Limb (tissue), 2 donors: ENCODE results near the gene SNX5.

Experiments
- DNase-seq, 2 donors: peaks; one replicate each; pipeline ENCODE4 v3.0.0-alpha.2; 2016; ENCODE audit errors: extremely low spot score in 2 of 2

SNX5 gene

DNA sequence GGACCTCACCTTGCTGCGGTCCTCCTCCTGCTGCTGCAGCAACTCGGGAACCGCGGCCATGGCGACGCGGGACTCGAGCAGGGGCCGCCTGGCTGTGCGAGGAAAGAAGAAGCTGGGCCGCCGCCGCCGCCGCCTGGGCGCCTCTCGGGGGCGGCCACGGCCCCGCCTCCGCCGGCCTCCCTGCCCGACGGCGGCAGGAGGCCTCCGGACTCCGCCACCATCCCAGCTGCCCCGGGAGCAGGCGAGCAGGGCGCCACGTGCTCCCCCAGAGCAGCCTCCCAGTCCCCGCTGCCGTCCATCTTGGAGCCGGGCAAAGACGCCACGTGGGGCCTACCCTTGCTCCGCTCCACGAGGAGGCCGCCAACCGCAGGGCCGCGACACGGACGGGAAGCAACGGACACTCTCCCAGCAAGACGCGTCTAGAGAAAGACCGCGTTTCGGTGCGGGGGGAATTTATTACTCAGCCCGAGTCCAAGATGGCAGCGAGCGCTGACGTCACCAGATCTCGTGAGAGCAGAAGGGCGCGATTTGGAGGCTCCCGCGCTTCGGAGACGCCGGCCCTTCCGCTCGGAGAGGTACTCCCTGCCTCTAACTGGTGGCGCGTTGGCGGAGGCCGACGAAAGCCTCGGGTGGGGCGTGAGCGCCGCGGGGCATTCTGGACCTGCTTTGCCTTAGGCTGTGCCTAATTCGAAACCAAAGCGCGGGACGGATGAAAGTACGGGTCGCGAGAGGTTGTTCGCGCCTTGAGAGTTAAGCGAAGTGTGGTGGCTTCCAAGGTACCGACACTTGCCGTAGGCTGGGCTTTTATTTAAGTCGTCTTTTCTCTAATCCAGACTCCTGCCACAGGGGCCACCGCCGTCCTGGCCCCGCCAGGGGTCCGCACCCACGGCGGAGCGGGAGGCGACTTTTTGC, at the start of gene SNX5, which contains the start of gene MGME1:
Gene SNX5 (minus strand): TSS at position 429 of the 912 bp plus-strand sequence. CDS start 369 bp downstream, at position 60.
Gene MGME1 (plus strand): TSS at position 653 of the 912 bp plus-strand sequence. CDS start 842 bp downstream, outside the sequence.
- peak; percentile 99 to 100 for DNase-seq

GRCh38 chr20:18018100-18018499, 49.5 kb upstream of the SNX5 start:
- no peak for DNase-seq

DNA sequence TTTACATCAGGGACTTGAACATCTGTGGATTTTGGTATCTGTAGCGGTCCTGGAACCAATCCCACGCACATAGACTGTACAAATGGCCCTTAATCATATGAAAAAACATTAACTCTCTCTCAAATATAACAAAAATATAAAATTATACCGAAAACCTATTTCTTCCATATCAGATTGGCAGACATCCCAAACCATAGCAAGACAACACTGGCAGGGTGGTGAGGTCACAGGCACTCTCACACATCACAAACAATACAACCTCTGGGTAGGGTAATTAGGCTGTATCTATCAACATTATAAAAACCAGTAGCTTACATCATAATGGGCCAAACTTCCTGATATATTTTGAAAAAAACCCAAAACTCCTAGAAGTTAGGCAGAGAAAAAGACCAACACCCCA, 48.2 kb upstream of the SNX5 start:
- DNase-seq: no peak

DNA sequence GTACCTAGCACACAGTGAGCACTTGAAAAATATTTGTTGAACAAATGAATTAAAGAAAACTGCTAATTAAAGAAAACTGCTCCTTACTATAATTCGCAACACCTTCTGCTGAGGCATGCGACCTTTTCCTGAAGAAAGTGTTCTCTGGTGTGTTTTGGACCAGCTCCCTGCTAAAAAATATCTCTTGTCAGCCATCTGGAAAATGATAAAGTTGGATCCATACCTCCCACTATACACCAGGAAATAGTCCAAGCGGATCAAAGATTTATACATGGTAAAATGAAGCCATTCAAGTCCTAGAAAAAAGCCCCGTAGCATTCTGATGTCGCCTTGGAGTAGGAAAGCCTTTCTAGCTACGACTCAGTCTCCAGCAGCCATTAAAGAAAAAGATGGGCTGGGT, 45.8 kb upstream of the SNX5 start:
- no peak for DNase-seq

DNA sequence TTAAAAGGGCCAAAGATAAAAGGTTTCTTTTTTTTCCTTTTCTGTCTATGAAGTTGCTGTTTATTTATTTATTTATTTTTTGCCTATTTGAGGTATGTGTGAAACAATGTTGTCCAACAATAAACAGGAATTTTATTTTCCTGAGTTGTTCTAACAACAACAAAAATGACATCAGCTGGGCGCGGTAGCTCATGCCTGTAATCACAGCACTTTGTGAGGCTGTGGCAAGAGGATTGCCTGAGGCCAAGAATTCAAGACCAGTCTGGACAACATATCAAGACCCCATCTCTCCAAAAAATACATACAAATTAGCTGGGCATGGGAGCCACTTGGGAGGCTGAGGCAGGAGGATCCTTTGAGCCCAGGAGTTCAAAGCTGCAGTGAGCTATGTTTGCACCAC, 44.3 kb upstream of the SNX5 start:
- DNase-seq: no peak

GRCh38 chr20:18011951-18012645, 43.5 kb upstream of the SNX5 start:
- DNase-seq: no peak

DNA sequence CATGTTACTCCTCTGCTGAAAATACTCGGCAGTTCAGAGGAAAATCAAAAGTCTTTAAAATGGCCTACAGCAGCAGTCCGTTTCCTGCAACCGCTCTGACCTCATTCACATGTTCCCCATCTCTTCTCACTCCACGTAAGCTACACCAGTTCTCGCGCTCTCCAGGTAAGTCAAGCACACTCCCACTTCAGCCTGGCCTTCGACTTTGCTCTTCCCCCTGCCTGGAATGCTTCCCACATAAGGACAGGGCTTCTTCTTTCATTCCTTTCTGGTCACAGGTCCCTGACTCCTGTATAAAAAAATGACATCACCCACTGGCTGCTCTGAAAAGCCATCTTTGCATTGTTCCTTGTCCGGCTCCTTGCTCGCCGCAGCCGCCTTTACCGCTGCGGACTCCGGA, 42.9 kb upstream of the SNX5 start:
- no peak for DNase-seq

GRCh38 chr20:18009116-18009515, 40.5 kb upstream of the SNX5 start:
- no peak for DNase-seq

GRCh38 chr20:18007534-18008292, 39.1 kb upstream of the SNX5 start:
- peak in 1 of 2 donors; percentile 45 for DNase-seq

DNA sequence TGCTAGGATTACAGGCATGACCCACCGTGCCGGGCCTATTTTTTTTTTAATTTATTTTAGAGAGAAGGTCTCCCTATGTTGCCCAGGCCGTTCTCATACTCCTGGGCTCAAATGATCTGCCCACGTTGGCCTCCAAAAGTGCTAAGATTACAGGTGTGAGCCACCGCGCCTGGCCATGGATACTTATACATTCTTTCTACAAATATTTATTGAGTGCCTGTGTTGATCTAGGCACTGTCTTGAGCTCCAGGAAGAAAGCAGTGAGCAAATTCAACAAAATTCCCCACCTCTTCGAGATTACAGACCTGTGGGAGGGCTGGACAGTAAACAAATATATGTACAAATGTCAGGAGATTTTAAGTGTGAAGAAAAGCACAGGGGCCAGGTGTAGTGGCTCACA, 38.1 kb upstream of the SNX5 start:
- DNase-seq: no peak

- no peak for DNase-seq
These were observed 37.4 kb upstream of the SNX5 start for GRCh38 chr20:18005990-18006364.

DNA sequence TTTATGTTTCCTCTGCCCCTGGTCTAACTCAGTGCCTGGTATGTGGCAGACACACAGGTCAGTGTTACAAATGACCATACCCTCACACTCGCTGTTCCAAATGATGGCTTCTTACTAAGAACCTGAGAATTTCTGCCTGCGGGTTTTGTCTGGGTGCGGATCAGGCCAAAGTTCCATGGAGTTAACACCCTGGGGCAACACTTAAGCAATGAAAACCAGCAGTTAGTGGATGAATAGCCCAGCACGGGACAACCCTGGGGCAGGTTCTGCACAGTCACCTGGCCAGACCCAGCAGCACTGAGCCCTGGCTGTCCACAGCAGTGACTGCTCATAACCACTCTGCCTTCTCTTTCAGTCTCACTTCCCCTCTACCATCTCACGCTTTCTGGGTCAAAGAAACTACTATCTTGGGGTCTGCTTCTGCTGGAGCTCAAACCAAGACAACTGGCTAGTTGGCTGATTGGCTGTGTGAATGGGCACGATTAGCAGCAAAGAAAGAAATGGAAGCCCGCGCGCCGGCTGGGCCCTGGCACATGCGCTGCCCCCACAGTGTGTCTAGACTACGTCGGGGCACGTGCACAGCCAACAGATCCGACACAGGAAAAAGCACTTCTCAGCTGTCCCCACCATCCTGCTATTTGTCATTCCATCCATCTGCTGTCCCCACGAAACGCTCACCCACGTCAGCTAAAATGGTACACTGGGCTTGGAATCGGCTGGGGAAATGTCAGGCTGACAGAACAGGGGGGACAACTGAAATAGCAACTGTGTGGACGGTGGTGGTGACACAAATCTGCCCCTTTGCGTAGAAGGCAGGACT, 36.8 kb upstream of the SNX5 start:
- DNase-seq: peak in 1 of 2 donors; percentile 34

- DNase-seq: peak; percentile 40 to 54
These were observed 35.9 kb upstream of the SNX5 start for GRCh38 chr20:18004384-18005031.

DNA sequence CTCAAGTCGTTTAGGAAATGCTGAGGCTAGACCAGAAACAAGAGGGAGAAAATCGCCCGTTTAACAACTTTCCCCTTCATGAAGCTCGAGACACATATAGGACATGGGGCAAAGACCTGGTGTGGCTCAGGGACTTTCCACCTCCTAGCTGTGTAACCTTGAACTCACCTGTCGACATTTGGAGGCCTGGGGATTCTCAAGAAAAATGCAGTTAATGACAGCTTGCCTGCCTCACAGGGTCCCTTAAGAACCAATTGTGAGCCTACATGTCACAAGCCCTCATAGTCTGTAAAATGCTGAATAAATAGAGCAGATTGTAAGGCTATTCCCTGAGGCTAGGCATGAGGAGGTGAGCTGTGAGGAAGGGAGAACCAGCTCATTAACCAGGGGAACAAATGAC, 35.3 kb upstream of the SNX5 start:
- no peak for DNase-seq

GRCh38 chr20:18001131-18001921, 32.7 kb upstream of the SNX5 start:
- DNase-seq: peak in 1 of 2 donors; percentile 28

DNA sequence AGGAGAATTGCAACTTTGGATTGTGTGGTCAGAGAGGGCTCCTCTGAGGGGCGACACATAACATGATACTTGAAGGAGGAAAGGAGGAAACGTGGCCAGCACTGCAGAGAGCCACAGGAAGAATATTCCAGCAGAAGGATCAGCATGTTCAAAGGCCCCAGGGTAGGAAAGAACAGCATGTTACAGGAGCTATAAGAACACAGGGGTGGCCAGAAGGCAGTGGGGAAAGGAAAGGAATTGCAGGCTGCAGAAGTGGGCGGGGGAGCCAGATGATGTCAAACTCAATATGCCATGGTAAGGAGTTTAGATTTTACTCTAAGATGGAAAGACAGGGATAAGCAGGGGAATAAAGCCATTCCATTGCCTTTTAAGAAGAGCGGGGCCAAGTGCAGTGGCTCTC, 31.0 kb upstream of the SNX5 start:
- DNase-seq: no peak

DNA sequence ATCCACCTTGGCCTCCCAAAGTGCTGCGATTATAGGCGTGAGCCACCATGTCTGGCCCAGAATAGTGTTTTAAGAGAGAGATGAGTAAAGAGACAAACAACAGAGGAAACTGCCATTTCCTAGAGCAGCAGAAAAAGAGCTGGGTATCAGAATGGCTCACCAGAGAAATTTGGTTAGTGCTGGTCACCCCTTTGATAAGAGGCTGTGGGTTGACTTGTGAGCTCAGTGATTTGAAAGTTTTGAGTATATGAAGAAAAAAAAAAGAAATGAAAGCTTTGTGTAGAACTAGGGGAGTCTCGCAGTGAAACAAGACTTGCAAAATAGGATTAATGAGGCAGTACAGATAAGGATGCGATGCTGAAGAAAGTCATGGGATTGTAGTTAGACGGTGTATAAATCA, 29.9 kb upstream of the SNX5 start:
- no peak for DNase-seq

DNA sequence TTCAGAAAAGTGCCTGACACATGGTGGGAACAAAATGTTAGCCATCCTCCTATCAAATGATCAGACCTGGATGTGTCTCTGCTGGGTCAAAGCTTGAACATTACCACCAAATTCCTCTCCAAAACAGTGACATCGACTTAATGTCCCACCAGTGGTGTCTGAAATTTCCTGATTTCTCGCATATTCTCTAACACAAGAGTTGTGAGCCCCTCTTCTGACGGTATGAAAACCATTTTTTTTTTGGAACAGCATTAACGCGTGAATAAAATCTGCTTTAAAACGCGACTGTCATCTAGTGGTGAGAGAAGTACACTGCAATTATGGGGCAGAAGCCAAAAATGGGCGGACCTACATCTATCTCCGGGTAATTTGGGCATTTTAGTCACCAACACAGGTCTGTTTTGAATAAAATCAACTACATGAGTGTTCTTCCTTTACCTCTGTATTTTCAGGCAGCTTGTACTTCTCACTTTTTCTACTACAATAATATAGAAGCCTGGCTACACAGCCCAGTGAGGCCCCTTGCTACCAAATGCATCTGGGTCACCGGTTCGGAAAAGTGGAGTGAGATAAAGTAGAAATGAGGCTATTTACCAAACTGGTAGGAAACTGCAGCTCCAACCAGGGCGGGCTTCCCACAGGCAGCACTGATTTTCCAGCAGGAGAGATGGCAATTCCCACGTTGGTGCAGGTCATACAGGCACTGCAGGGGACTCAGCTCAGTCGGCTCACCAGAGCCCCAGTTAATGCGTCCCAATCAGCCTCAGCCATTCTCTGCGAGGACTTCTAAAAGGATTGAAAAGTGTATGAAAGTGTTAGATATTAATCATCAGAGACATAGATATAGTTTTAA, 27.6 kb upstream of the SNX5 start:
- DNase-seq: peak; percentile 41 to 85

GRCh38 chr20:17993546-17993945, 25.0 kb upstream of the SNX5 start:
- DNase-seq: no peak
